GM23338 (cell line): ENCODE results near the gene KLRB1. TPM values are rescaled to one million over a fixed set of nuclear protein-coding genes. Genes with fewer than 3 reads are reported as not detected.

Experiments used
- ATAC-seq: fragments of 200-7000 bp; cut with Tn5 transposase; 3 replicates; pipeline ENCODE4 v1.9.1; 2020
- DNase-seq: peaks from one replicate; pipeline ENCODE4 v3.0.0-alpha.2; 2015; ENCODE audit warnings: low spot score
- H2AFZ ChIP-seq: fragments of 200-600 bp; sonication (generic); 2 replicates; pipeline ENCODE4 v1.8.0; 2016; ENCODE audit warnings: antibody characterized with exemption, mild to moderate bottlenecking, moderate library complexity
- H3F3A ChIP-seq: fragments of 200-600 bp; sonication (generic); replicated peaks from 2 replicates; pipeline ENCODE4 v1.8.0; 2017; ENCODE audit warnings: antibody characterized with exemption, mixed run types, low read depth
- H3K27ac ChIP-seq: fragments of 200-600 bp; sonication (generic); 2 replicates; pipeline ENCODE4 v1.6.1; 2016; ENCODE audit warnings: low read depth
- H3K27me3 ChIP-seq: fragments of 200-600 bp; sonication (generic); 2 replicates; pipeline ENCODE4 v1.8.0; 2016; ENCODE audit warnings: mild to moderate bottlenecking, mixed run types, moderate library complexity; ENCODE audit not compliant: insufficient read depth
- H3K36me3 ChIP-seq: fragments of 200-600 bp; sonication (generic); 2 replicates; pipeline ENCODE4 v1.8.0; 2016; ENCODE audit warnings: mild to moderate bottlenecking; ENCODE audit not compliant: insufficient read depth
- H3K4me1 ChIP-seq: fragments of 200-600 bp; sonication (generic); 2 replicates; pipeline ENCODE4 v1.8.0; 2016; ENCODE audit warnings: mild to moderate bottlenecking, moderate library complexity; ENCODE audit not compliant: insufficient read depth
- H3K4me2 ChIP-seq: fragments of 200-600 bp; sonication (generic); 2 replicates; pipeline ENCODE4 v1.7.1; 2017; ENCODE audit warnings: mixed run types
- H3K4me3 ChIP-seq: fragments of 200-600 bp; sonication (generic); 2 replicates; pipeline ENCODE4 v1.6.1; 2016; ENCODE audit warnings: mixed run types
- H3K79me2 ChIP-seq: fragments of 200-600 bp; sonication (generic); replicated peaks from 2 replicates; pipeline ENCODE4 v1.8.0; 2017; ENCODE audit warnings: mild to moderate bottlenecking; ENCODE audit not compliant: insufficient read depth
- H3K9me2 ChIP-seq: fragments of 200-600 bp; sonication (generic); 2 replicates; pipeline ENCODE4 v1.8.0; 2017; ENCODE audit not compliant: insufficient read depth
- H4K20me1 ChIP-seq: fragments of 200-600 bp; sonication (generic); replicated peaks from 2 replicates; pipeline ENCODE4 v1.8.0; 2017; ENCODE audit warnings: mild to moderate bottlenecking; ENCODE audit not compliant: insufficient read depth
- H3K27ac Mint-ChIP-seq: 2 replicates; pipeline ENCODE4 v1.8.0; 2020; ENCODE audit warnings: inconsistent platforms, mild to moderate bottlenecking, moderate library complexity, mixed read lengths
- H3K27me3 Mint-ChIP-seq: 3 replicates; pipeline ENCODE4 v1.8.0; 2022; ENCODE audit warnings: low read depth, mild to moderate bottlenecking, moderate library complexity, mixed read lengths, inconsistent platforms; ENCODE audit not compliant: insufficient read depth, poor library complexity
- H3K36me3 Mint-ChIP-seq: 3 replicates; pipeline ENCODE4 v1.8.0; 2021; ENCODE audit warnings: low read depth, mild to moderate bottlenecking, inconsistent platforms, moderate library complexity, mixed read lengths
- H3K4me1 Mint-ChIP-seq: 3 replicates; pipeline ENCODE4 v1.8.0; 2020; ENCODE audit warnings: mild to moderate bottlenecking, inconsistent platforms, mixed read lengths
- H3K4me3 Mint-ChIP-seq: 3 replicates; pipeline ENCODE4 v1.8.0; 2021; ENCODE audit warnings: moderate library complexity, mild to moderate bottlenecking, inconsistent platforms, mixed read lengths
- H3K9me3 Mint-ChIP-seq: 3 replicates; pipeline ENCODE4 v1.8.0; 2020; ENCODE audit warnings: moderate library complexity, mild to moderate bottlenecking, inconsistent platforms, mixed read lengths
- EZH2 ChIP-seq: fragments of 200-600 bp; sonication (generic); IDR thresholded peaks from one replicate; pipeline ENCODE4 v1.8.0; 2017; ENCODE audit warnings: antibody characterized with exemption, mild to moderate bottlenecking, low read depth; ENCODE audit not compliant: unreplicated experiment
- EZH2phosphoT487 ChIP-seq: fragments of 200-600 bp; sonication (generic); IDR thresholded peaks from one replicate; pipeline ENCODE4 v1.8.1; 2018; ENCODE audit warnings: antibody characterized with exemption; ENCODE audit not compliant: unreplicated experiment
- JUNB ChIP-seq: IDR thresholded peaks from one replicate; pipeline ENCODE4 v1.6.1; 2016; ENCODE audit warnings: antibody characterized with exemption; ENCODE audit not compliant: unreplicated experiment
- NANOG ChIP-seq: IDR thresholded peaks from 2 replicates; pipeline ENCODE4 v1.6.1; 2016; ENCODE audit warnings: antibody characterized with exemption, borderline replicate concordance
- POLR2AphosphoS5 ChIP-seq: IDR thresholded peaks from 2 replicates; pipeline ENCODE4 v1.6.1; 2016; ENCODE audit warnings: antibody characterized with exemption, low read depth
- STAT1 ChIP-seq: IDR thresholded peaks from one replicate; pipeline ENCODE4 v1.6.1; 2016; ENCODE audit warnings: antibody characterized with exemption; ENCODE audit not compliant: unreplicated experiment
- ZNF331 ChIP-seq: fragments of 250-450 bp; sonication (Bioruptor Pico); IDR thresholded peaks from 2 replicates; pipeline ENCODE4 v1.5.0; 2020; ENCODE audit warnings: low read depth, mild to moderate bottlenecking, moderate library complexity
- polyA plus RNA-seq: library from polyadenylated mRNA; unstranded; fragments of >200 nt; fragmentation: Nextera tagmentation; extraction: Ambion mirVana; gene quantifications from 2 replicates; pipeline ENCODE4 v1.2.1, GENCODE V29; 2016
- total RNA-seq: library from RNA; depleted of rRNA; stranded (reverse); fragments of >200 nt; shearing (Covaris generic); gene quantifications from 2 replicates; pipeline ENCODE4 v1.2.3, GENCODE V29; 2014
- TF ChIP-seq, protein P1 (sequence below): fragments of 250-450 bp; sonication (Bioruptor Pico); IDR thresholded peaks from 2 replicates; pipeline ENCODE4 v1.5.0; 2020; ENCODE audit warnings: mild to moderate bottlenecking, moderate library complexity
- TF ChIP-seq, protein P2 (sequence below): IDR thresholded peaks from one replicate; pipeline ENCODE4 v1.6.1; 2018; ENCODE audit warnings: antibody characterized with exemption; ENCODE audit not compliant: unreplicated experiment

The KLRB1 gene
- total and polyA plus RNA-seq, 2 experiments from 2014 or later: 0.18 TPM; not detected in 1

DNA sequence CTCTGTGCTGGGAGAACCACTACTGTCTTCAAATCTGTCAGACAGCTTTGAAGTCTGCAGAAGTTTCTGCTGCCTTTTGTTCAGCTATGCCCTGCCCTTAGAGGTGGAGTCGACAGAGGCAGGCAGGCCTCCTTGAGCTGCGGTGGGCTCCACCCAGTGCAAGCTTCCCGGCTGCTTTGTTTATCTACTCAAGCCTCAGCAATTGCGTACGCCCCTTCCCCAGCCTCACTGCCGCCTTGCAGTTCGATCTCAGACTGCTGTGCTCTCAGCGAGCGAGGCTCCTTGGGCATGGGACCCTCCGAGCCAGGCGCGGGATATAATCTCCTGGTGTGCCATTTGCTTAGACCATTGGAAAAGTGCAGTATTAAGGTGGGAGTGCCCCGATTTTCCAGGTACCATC, 25.1 kb upstream of the KLRB1 start:
- H3K9me3 Mint-ChIP-seq: peaks cover 47% of the 10 kb centered on the region
- DNase-seq (no peak), ATAC-seq (no peak)
- TF ChIP-seq NANOG (no peak), POLR2AphosphoS5 (no peak), JUNB (no peak)
- TF ChIP-seq, protein P1, sequence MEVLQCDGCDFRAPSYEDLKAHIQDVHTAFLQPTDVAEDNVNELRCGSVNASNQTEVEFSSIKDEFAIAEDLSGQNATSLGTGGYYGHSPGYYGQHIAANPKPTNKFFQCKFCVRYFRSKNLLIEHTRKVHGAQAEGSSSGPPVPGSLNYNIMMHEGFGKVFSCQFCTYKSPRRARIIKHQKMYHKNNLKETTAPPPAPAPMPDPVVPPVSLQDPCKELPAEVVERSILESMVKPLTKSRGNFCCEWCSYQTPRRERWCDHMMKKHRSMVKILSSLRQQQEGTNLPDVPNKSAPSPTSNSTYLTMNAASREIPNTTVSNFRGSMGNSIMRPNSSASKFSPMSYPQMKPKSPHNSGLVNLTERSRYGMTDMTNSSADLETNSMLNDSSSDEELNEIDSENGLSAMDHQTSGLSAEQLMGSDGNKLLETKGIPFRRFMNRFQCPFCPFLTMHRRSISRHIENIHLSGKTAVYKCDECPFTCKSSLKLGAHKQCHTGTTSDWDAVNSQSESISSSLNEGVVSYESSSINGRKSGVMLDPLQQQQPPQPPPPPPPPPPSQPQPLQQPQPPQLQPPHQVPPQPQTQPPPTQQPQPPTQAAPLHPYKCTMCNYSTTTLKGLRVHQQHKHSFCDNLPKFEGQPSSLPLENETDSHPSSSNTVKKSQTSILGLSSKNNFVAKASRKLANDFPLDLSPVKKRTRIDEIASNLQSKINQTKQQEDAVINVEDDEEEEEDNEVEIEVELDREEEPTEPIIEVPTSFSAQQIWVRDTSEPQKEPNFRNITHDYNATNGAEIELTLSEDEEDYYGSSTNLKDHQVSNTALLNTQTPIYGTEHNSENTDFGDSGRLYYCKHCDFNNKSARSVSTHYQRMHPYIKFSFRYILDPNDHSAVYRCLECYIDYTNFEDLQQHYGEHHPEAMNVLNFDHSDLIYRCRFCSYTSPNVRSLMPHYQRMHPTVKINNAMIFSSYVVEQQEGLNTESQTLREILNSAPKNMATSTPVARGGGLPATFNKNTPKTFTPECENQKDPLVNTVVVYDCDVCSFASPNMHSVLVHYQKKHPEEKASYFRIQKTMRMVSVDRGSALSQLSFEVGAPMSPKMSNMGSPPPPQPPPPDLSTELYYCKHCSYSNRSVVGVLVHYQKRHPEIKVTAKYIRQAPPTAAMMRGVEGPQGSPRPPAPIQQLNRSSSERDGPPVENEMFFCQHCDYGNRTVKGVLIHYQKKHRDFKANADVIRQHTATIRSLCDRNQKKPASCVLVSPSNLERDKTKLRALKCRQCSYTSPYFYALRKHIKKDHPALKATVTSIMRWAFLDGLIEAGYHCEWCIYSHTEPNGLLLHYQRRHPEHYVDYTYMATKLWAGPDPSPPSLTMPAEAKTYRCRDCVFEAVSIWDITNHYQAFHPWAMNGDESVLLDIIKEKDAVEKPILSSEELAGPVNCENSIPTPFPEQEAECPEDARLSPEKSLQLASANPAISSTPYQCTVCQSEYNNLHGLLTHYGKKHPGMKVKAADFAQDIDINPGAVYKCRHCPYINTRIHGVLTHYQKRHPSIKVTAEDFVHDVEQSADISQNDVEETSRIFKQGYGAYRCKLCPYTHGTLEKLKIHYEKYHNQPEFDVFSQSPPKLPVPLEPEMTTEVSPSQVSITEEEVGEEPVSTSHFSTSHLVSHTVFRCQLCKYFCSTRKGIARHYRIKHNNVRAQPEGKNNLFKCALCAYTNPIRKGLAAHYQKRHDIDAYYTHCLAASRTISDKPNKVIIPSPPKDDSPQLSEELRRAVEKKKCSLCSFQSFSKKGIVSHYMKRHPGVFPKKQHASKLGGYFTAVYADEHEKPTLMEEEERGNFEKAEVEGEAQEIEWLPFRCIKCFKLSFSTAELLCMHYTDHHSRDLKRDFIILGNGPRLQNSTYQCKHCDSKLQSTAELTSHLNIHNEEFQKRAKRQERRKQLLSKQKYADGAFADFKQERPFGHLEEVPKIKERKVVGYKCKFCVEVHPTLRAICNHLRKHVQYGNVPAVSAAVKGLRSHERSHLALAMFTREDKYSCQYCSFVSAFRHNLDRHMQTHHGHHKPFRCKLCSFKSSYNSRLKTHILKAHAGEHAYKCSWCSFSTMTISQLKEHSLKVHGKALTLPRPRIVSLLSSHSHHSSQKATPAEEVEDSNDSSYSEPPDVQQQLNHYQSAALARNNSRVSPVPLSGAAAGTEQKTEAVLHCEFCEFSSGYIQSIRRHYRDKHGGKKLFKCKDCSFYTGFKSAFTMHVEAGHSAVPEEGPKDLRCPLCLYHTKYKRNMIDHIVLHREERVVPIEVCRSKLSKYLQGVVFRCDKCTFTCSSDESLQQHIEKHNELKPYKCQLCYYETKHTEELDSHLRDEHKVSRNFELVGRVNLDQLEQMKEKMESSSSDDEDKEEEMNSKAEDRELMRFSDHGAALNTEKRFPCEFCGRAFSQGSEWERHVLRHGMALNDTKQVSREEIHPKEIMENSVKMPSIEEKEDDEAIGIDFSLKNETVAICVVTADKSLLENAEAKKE (CRISPR knock-in tag): no peak
- H3K27me3 Mint-ChIP-seq: peaks cover 8% of the 10 kb centered on the region
- H3K79me2 ChIP-seq: no peaks in the 10 kb centered on the region
- H3K27me3 ChIP-seq: no peaks in the 10 kb centered on the region
- no peak overlapping the region for H2AFZ ChIP-seq
- no peak overlapping the region for H3K4me2 ChIP-seq
- no peak overlapping the region for H3K27ac ChIP-seq
- H3F3A ChIP-seq: no peaks in the 10 kb centered on the region
- H3K36me3 ChIP-seq: no peaks in the 10 kb centered on the region
- peaks cover 50% of the 10 kb centered on the region for H3K36me3 Mint-ChIP-seq
- H3K4me3 Mint-ChIP-seq: no peak overlapping the region
- no peaks in the 10 kb centered on the region for H3K4me1 Mint-ChIP-seq
- no peak overlapping the region for H3K4me3 ChIP-seq
- H3K9me2 ChIP-seq: no peaks in the 10 kb centered on the region
- no peaks in the 10 kb centered on the region for H3K4me1 ChIP-seq
- no peaks in the 10 kb centered on the region for H4K20me1 ChIP-seq
- no peak overlapping the region for H3K27ac Mint-ChIP-seq

DNA sequence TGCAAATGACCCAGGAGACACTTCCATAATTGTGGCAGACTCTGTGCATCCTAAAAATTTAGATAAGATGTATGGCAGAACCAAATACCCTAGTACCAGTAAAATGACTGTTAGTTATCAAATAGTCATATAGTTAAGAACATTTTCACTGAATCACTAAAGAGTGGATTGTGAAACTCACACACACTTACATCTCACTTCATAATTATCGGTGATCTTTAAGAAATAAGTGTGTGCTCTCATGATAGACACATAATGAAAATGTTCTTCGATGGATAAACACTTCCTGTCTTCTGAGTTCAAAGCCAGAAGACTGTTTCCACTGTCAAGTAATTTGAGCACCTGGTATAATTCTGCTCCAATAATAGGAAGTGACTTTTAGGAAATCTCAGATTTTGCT, 19.1 kb upstream of the KLRB1 start:
- Histone ChIP-seq H2AFZ (no peak overlapping the region), H3K36me3 (no peaks in the 10 kb centered on the region), H3K9me2 (no peaks in the 10 kb centered on the region), H4K20me1 (no peaks in the 10 kb centered on the region), H3K4me3 (no peak overlapping the region), H3K4me1 (no peaks in the 10 kb centered on the region), H3K4me2 (no peak overlapping the region), H3F3A (no peaks in the 10 kb centered on the region), H3K79me2 (no peaks in the 10 kb centered on the region), H3K27me3 (no peaks in the 10 kb centered on the region), H3K27ac (no peak overlapping the region)
- no peak overlapping the region for H3K4me3 Mint-ChIP-seq
- H3K27ac Mint-ChIP-seq: no peak overlapping the region
- peaks cover 14% of the 10 kb centered on the region; the same call in 2 of the 3 replicates for H3K36me3 Mint-ChIP-seq
- peaks cover 14% of the 10 kb centered on the region; the same call in 2 of the 3 replicates for H3K9me3 Mint-ChIP-seq
- ATAC-seq (no peak), DNase-seq (no peak)
- peaks cover 1% of the 10 kb centered on the region for H3K27me3 Mint-ChIP-seq
- no peaks in the 10 kb centered on the region for H3K4me1 Mint-ChIP-seq
- TF ChIP-seq NANOG (no peak), ZNF331 (no peak), STAT1 (no peak), EZH2 (no peak), EZH2phosphoT487 (no peak)
- TF ChIP-seq, protein P2, sequence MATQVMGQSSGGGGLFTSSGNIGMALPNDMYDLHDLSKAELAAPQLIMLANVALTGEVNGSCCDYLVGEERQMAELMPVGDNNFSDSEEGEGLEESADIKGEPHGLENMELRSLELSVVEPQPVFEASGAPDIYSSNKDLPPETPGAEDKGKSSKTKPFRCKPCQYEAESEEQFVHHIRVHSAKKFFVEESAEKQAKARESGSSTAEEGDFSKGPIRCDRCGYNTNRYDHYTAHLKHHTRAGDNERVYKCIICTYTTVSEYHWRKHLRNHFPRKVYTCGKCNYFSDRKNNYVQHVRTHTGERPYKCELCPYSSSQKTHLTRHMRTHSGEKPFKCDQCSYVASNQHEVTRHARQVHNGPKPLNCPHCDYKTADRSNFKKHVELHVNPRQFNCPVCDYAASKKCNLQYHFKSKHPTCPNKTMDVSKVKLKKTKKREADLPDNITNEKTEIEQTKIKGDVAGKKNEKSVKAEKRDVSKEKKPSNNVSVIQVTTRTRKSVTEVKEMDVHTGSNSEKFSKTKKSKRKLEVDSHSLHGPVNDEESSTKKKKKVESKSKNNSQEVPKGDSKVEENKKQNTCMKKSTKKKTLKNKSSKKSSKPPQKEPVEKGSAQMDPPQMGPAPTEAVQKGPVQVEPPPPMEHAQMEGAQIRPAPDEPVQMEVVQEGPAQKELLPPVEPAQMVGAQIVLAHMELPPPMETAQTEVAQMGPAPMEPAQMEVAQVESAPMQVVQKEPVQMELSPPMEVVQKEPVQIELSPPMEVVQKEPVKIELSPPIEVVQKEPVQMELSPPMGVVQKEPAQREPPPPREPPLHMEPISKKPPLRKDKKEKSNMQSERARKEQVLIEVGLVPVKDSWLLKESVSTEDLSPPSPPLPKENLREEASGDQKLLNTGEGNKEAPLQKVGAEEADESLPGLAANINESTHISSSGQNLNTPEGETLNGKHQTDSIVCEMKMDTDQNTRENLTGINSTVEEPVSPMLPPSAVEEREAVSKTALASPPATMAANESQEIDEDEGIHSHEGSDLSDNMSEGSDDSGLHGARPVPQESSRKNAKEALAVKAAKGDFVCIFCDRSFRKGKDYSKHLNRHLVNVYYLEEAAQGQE: no peak
